Urinary bladder (tissue), 4 donors: ENCODE results near the gene STXBP6. TPM values are rescaled to one million over a fixed set of nuclear protein-coding genes. Genes with fewer than 3 reads are reported as not detected.
"Not testable (repeated sequence)": the region's sequence is repeated elsewhere in the genome, so short reads cannot be mapped to it uniquely, and the experiment has no call there.

Source experiments
- DNase-seq: peaks from one replicate; pipeline ENCODE4 v3.0.0-alpha.2; 2015; ENCODE audit errors: extremely low spot score
- H3K27ac ChIP-seq: one replicate; pipeline ENCODE4 v1.5.1; 2013; ENCODE audit warnings: low read depth, mild to moderate bottlenecking, moderate library complexity
- H3K36me3 ChIP-seq: one replicate; pipeline ENCODE4 v1.6.1; 2013; ENCODE audit warnings: mild to moderate bottlenecking, moderate library complexity; ENCODE audit not compliant: insufficient read depth
- H3K4me1 ChIP-seq: one replicate; pipeline ENCODE4 v1.6.1; 2013; ENCODE audit warnings: mild to moderate bottlenecking, moderate library complexity; ENCODE audit not compliant: insufficient read depth
- H3K4me3 ChIP-seq: one replicate; pipeline ENCODE4 v1.5.1; 2013; ENCODE audit warnings: low read depth, low read length
- WGBS: extraction: QIAGEN DNeasy Blood & Tissue Kit; methylation state at CpG from one replicate; pipeline ENCODE4 v1.1.7; 2013; 5-methylcytosine and 5-hydroxymethylcytosine counted together
- polyA plus RNA-seq: library from polyadenylated mRNA; stranded (reverse); fragments of 200-250 nt; gene quantifications from one replicate; pipeline ENCODE4 v1.2.3, GENCODE V29; 2013
- total RNA-seq: library from RNA; depleted of rRNA; stranded (reverse); fragments of >200 nt; gene quantifications from one replicate; pipeline ENCODE4 v1.2.3, GENCODE V29; 2014
- donor health status: healthy with polysubstance abuse.
- donor health status: healthy.

STXBP6 gene
- total and polyA plus RNA-seq, 2 donors, result 25.1 to 42.9 TPM

DNA sequence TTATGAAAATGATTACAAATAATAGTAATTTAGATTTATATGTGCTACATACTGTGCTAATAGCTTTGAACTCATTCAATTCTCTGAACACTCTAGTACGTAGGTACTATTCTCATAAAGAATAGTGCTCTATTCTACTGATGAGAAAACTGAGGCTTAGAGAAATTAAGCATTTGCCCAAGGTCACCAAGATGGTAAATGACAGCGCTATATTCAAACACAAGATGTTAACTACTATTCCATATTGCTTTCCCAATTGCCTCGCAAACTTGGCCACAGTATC is 233.1 kb downstream of the STXBP6 start:
- no peaks in the 10 kb centered on the region for H3K36me3 ChIP-seq
- no peak for DNase-seq
- no peak overlapping the region for H3K27ac ChIP-seq

DNA sequence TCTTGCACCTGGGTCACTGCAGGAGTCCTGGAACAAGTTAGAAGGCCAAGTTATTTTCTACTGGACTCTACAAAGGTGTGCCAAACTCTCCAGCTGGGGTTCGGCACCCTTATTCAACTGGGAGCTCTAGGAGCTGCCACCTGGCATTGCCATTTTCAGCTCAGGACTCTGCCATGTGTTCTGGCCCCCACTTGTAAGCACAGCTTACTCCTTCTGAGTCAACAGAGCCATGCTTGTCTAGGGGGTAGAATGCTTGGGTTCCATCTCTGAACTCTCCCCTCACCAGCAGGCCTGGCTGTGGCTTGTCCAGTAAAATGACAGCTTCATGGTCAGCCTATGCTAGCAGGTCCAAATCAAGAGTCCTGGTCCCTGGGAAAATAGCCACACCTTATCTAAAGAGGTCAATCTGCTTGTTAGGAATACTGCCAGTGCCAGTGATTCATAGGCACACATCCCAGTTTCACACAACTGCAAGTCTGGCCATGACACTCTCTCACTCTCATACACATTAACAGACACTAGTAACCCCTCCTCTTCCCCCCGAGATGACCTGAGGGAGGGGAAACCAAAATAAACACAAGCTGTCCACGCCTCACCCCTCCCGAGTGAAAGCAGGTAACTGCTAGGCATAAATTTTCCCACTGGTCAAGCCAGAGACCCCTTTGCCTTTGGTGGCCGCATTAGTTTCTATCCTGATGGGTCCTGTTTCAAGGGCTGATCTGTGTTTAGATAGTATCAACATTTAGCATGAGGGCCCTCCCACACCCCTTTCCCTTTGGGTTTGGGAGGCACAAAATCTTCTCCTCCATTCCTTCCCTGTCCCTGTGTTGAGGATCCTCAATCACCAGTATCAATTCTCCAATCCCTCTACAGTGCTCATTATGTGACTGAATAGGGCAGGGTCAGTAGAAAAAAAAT is 233.7 kb downstream of the STXBP6 start:
- Histone ChIP-seq H3K4me3 (no peak overlapping the region), H3K27ac (no peak overlapping the region), H3K4me1 (peaks cover 1% of the 10 kb centered on the region), H3K36me3 (no peaks in the 10 kb centered on the region)
- 68% methylated on average over 5 of the region's 5 CpGs for WGBS
- DNase-seq, result no peak

More for the DNA sequence above, 233.1 kb downstream of the STXBP6 start:
- WGBS, result 87% methylated on average over 3 of the region's 3 CpGs
- Histone ChIP-seq H3K4me3 (no peak overlapping the region), H3K4me1 (peaks cover 1% of the 10 kb centered on the region)

- Histone ChIP-seq H3K4me1 (peaks cover 1% of the 10 kb centered on the region), H3K4me3 (no peak overlapping the region), H3K27ac (no peak overlapping the region), H3K36me3 (no peaks in the 10 kb centered on the region)
- WGBS, result 94% methylated on average over 9 of the region's 9 CpGs
- DNase-seq, result no peak
Observed at GRCh38 chr14:24815543-24815942, 234.4 kb downstream of the STXBP6 start.

DNA sequence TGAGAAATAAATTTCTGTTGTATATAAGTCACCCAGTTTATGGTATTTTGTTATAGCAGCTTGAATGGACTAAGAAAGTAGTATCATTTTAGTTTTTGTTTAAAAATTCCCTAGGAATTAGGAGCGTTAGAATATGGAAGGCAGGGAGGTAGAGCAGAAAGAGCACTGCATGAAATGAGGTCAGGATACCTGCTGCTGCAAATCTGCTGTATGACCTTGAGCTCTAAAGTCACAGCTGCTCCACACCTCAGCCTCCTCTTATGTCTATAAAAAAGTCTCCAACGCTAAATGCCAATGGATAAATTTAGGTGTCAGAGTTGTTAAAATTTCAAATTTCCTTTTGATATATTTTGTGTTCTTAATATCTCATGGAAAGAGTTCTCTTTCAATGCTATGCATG is 235.0 kb downstream of the STXBP6 start:
- no peak overlapping the region for H3K4me3 ChIP-seq
- H3K4me1 ChIP-seq, result peaks cover 1% of the 10 kb centered on the region
- no peaks in the 10 kb centered on the region for H3K36me3 ChIP-seq
- DNase-seq, result no peak
- no peak overlapping the region for H3K27ac ChIP-seq
- 94% methylated on average over 2 of the region's 2 CpGs for WGBS

- Histone ChIP-seq H3K36me3 (no peaks in the 10 kb centered on the region), H3K27ac (no peak overlapping the region), H3K4me1 (peaks cover 1% of the 10 kb centered on the region), H3K4me3 (no peak overlapping the region)
- no peak for DNase-seq
- 98% methylated on average over 2 of the region's 2 CpGs for WGBS
Observed at GRCh38 chr14:24814346-24814745, 235.6 kb downstream of the STXBP6 start.

DNA sequence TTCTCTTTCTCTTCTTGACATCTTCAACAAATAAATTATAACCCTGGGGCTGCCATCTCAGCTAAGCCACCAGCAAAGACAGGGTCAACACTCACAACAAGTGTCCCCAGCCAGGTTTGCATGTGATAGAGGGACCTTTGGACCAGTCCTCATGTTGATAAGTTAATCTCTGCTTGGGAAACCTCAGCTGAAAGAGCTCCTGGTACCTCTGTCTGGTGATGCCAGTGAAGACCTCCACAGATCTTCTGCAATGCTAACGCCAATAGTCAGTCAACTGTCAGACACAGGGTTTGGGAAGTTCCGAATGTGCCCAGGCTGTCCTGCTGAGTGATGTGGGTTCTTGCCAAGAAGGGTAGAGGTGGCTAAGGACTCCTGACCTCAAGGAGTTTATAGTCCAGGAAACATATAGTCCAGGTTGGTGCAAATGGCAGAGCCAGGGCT is 236.1 kb downstream of the STXBP6 start:
- 98% methylated on average over 2 of the region's 2 CpGs for WGBS
- no peak for DNase-seq
- H3K36me3 ChIP-seq, result no peaks in the 10 kb centered on the region
- no peak overlapping the region for H3K27ac ChIP-seq
- H3K4me3 ChIP-seq, result no peak overlapping the region
- H3K4me1 ChIP-seq, result peaks cover 1% of the 10 kb centered on the region

DNA sequence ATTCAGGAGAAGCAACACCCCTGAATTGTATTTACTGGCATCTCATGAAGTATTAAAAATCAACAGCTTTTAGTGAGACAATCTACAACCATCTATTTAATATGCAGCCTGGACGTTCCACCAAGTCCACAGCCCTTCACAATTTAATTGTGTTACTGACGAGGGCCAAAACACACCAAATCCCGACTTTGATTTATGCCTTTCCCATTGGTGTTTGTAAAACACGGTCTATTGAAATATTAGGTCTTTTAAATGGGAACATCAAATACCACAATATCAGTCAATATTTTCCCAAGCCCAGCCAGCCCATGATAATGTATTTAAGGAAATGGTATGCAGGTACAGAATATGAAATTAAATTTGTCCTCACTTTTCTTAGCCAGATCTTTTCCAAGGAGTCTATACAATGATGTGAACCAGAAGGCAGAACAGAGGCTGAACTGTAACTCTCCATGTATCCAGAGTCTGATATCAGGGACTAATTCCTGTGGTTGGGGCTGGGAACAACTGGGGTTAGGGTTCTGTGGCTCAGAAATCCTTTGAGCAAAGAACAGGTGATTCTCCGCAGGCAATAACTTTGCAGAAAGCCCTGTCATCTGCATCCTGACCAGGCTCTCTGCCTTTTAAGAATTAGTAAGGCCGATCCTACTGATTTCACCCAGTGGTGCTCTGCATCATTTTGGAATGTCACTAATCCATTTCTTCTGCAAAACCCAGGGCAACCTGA is 236.7 kb downstream of the STXBP6 start:
- WGBS, result 88% methylated on average over 6 of the region's 6 CpGs

DNA sequence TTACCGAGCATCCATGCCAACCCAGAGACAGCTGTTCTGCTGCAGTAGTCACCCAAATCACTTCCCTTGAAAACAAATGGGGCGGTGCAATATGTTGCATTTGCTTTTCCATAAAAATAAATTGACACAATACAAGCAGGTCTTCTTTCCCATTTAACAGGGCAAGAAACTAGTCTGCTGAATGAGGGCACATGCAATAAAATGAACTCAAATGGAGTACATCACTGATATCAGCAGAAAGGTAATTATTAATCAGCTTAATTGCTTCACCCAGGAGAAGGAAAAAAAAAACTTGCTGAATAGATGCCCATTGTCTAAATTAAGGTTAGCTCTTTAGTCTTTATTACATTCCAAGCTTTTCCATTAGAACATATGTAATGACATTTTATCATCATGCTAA is 240.8 kb downstream of the STXBP6 start:
- 92% methylated on average over 2 of the region's 2 CpGs for WGBS
- no peak overlapping the region for H3K27ac ChIP-seq
- H3K36me3 ChIP-seq, result no peaks in the 10 kb centered on the region
- H3K4me1 ChIP-seq, result no peaks in the 10 kb centered on the region
- no peak for DNase-seq
- H3K4me3 ChIP-seq, result no peak overlapping the region

More for the DNA sequence above, 236.7 kb downstream of the STXBP6 start:
- H3K36me3 ChIP-seq, result no peaks in the 10 kb centered on the region
- H3K4me3 ChIP-seq, result no peak overlapping the region
- H3K4me1 ChIP-seq, result peaks cover 1% of the 10 kb centered on the region
- no peak for DNase-seq
- H3K27ac ChIP-seq, result no peak overlapping the region

- no peaks in the 10 kb centered on the region for H3K4me1 ChIP-seq
- no peak overlapping the region for H3K4me3 ChIP-seq
- DNase-seq, result no peak
- 90% methylated on average over 6 of the region's 6 CpGs for WGBS
- no peak overlapping the region for H3K27ac ChIP-seq
- no peaks in the 10 kb centered on the region for H3K36me3 ChIP-seq
Observed at GRCh38 chr14:24808412-24808811, 241.5 kb downstream of the STXBP6 start.

DNA sequence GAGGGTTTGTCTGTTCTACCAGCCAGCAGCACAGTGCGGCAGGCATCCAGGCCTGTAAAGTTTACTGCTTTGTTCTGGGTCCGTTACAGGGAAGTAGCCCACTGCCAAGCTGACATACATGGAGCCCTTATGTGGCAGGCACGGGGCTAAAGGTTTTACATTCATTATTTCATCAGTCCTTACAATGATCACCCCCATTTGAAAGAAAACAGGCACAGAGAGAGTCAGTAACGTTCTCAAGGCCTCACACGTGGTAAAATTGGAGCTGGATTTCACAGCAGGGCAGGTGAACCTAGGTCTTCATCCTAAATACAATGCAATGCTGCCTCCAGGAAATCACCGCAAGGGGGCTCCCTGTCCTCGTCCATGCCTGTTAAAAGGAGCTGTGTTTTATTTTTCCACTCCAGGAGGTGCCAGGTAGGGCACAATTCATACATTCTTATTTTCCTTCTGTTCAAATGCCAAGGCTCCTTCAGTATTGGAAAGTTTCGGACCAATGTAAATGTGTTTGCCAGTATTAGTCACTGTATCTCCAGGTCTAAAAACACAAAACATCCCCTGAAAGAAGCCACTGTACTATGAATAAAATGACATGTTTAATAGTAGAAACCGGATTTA is 243.8 kb downstream of the STXBP6 start:
- no peak for DNase-seq
- H3K4me1 ChIP-seq, result no peaks in the 10 kb centered on the region
- no peak overlapping the region for H3K4me3 ChIP-seq
- no peaks in the 10 kb centered on the region for H3K36me3 ChIP-seq
- H3K27ac ChIP-seq, result no peak overlapping the region
- WGBS, result 40% methylated on average over 9 of the region's 9 CpGs

DNA sequence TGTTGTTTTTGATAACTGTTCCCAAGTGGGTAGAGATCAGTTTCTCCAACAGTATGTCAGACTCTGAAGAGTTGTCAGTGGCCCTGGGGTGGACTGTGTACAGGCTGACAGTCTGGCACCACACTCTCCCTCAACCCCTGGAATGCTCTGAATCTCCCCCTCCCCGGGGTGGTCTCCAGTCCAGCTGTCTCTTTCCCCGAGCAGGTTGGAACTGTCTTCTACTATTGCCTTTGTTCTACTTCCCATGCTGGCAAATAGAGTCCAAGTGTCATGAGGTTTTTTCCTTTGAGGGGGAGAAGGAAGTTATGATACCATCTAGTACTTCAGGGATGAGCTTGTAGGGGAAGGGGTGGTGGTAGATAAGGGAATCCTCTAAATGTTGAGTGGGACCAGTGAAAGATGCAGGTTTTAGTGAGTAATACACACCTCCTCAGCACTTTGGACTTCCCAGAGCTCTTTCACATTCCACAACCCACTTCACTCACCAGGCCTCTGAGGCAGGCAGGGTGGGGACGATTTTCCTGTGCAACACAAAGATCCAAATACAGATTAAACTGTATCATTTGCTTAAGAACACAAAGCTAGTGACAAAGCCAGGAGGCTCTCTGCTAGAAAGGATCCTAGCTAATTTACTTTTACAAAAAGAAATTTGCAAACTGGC is 245.3 kb downstream of the STXBP6 start:
- 44% methylated on average over 3 of the region's 3 CpGs for WGBS
- Histone ChIP-seq H3K4me3 (no peak overlapping the region), H3K4me1 (no peaks in the 10 kb centered on the region), H3K27ac (no peak overlapping the region), H3K36me3 (no peaks in the 10 kb centered on the region)
- no peak for DNase-seq

DNA sequence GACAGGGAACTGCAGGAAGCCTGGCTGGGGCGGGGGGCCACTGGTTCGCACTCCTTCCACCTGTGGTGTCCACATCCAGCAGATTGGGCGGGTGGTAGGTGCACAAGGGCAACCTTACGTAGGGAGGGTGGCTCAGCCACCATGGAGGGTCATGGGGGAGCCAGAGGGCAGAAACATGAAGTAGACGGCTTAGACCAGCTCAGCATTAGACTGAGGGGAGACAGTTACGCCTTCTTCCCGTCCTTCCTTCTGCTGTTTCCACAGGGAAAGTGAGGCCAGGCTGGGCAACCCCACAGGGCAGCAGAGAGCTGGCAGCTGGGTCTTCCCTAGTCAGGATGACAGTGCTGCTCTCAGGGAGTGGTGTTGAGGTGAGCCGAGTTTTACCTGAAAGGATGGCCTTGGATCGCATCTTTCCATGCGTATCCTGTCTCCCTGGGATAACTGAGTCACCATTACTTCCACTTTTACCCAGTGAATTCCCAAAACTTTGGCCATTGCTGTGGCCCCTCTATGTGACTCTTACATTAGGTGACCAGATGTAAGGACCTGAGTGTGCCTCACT is 245.9 kb downstream of the STXBP6 start:
- 80% methylated on average over 10 of the region's 10 CpGs for WGBS
- H3K4me3 ChIP-seq, result no peak overlapping the region
- DNase-seq, result no peak

DNA sequence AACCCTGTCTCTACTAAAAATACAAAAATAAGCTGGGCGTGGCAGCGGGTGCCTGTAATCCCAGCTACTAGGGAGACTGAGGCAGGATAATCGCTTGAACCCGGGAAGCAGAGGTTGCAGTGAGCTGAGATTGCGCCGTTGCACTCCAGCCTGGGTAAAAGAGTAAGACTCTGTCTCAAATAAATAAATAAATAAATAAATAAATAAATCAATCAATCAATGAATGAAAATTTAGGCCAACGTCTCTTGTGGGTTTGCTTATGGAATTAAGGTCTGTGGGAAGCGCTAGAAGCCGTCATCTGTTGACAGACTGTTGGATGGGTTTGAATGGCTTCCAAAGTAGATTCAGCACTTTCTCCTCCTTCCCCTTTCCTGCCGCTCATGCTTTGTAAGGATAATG is 246.5 kb downstream of the STXBP6 start:
- not testable (repeated sequence) for H3K36me3 ChIP-seq, H3K27ac ChIP-seq, H3K4me1 ChIP-seq, DNase-seq, H3K4me3 ChIP-seq
- 98% methylated on average over 10 of the region's 10 CpGs for WGBS

More for the DNA sequence above, 245.9 kb downstream of the STXBP6 start:
- Histone ChIP-seq H3K36me3 (no peaks in the 10 kb centered on the region), H3K27ac (no peak overlapping the region), H3K4me1 (no peaks in the 10 kb centered on the region)
